ENCODE results near the gene HSPG2.
A peak's percentile ranks its signal among the peaks of the same experiment; 100 is the strongest.

GRCh38 chr1:21904704-21905520 lies 32.2 kb downstream of the HSPG2 start:
- peak in 1 of 3 experiments; percentile 15 for TF ChIP-seq YY1 (IDR thresholded peaks at IDR 0.05; ENCODE audit: borderline replicate concordance in 1 of 3, control insufficient read depth in 1 of 3, extremely low read depth in 1 of 3, insufficient read depth in 3 of 3, insufficient read length in 1 of 3, insufficient replicate concordance in 2 of 3, low read depth in 1 of 3, low read length in 2 of 3)
- TF ChIP-seq ARHGAP35 (IDR thresholded peaks at IDR 0.05; ENCODE audit: partially characterized antibody) = peak; percentile 85
- no peak for TF ChIP-seq USF2 (CRISPR knock-in tag; IDR thresholded peaks at IDR 0.05)
- no peak; the same call in 1 of the 2 replicates for TF ChIP-seq JUNB (CRISPR knock-in tag; conservative IDR thresholded peaks at IDR 0.05)
- TF ChIP-seq ARID3A (IDR thresholded peaks at IDR 0.05; ENCODE audit: borderline replicate concordance, low read depth, low read length) = peak; percentile 92; the same call in 1 of the 2 replicates
- no peak for TF ChIP-seq CTCF (IDR thresholded peaks at IDR 0.05 in 2 of 3, conservative IDR thresholded peaks at IDR 0.05 in 1 of 3; ENCODE audit: insufficient read depth in 2 of 3, low read depth in 1 of 3, low read length in 3 of 3)
- TF ChIP-seq CBX3 (IDR thresholded peaks at IDR 0.05; ENCODE audit: borderline replicate concordance in 1 of 2, low read length in 2 of 2) = peak in 1 of 2 experiments; percentile 77; a peak in 1 of 3 replicates
- TF ChIP-seq JUND (IDR thresholded peaks at IDR 0.05; ENCODE audit: borderline replicate concordance, low read depth, low read length) = peak; percentile 98
- peak; percentile 97; the same call in 2 of the 3 replicates for TF ChIP-seq JUND (tag; IDR thresholded peaks at IDR 0.05; ENCODE audit: borderline replicate concordance, low read depth, low read length)
- TF ChIP-seq GTF2F1 (IDR thresholded peaks at IDR 0.05; ENCODE audit: low read depth, low read length) = peak; percentile 48; the same call in 1 of the 2 replicates
- peak; percentile 94 for TF ChIP-seq TARDBP (IDR thresholded peaks at IDR 0.05)
- TF ChIP-seq SRF (CRISPR knock-in tag; IDR thresholded peaks at IDR 0.05) = no peak
- 0 out of 2 replicates have a peak, but pooled peaks have one; percentile 31 for TF ChIP-seq ZNF511 (CRISPR knock-in tag; IDR thresholded peaks at IDR 0.05)
- peak; percentile 61 for TF ChIP-seq SETDB1 (IDR thresholded peaks at IDR 0.05; ENCODE audit: low read length)
- peak; percentile 96; the same call in 1 of the 2 replicates for TF ChIP-seq CBFB (CRISPR knock-in tag; IDR thresholded peaks at IDR 0.05)
